GM19395 (cell line): ENCODE results near the gene PHF5A.

Source experiments
- ATAC-seq: cut with Tn5 transposase; IDR thresholded peaks from one replicate; pipeline ENCODE4 v1.9.1; 2021; ENCODE audit warnings: mild to moderate bottlenecking, moderate library complexity; ENCODE audit not compliant: unreplicated experiment

PHF5A gene

GRCh38 chr22:41418717-41419116, 49.8 kb downstream of the PHF5A start:
- ATAC-seq = no peak

DNA sequence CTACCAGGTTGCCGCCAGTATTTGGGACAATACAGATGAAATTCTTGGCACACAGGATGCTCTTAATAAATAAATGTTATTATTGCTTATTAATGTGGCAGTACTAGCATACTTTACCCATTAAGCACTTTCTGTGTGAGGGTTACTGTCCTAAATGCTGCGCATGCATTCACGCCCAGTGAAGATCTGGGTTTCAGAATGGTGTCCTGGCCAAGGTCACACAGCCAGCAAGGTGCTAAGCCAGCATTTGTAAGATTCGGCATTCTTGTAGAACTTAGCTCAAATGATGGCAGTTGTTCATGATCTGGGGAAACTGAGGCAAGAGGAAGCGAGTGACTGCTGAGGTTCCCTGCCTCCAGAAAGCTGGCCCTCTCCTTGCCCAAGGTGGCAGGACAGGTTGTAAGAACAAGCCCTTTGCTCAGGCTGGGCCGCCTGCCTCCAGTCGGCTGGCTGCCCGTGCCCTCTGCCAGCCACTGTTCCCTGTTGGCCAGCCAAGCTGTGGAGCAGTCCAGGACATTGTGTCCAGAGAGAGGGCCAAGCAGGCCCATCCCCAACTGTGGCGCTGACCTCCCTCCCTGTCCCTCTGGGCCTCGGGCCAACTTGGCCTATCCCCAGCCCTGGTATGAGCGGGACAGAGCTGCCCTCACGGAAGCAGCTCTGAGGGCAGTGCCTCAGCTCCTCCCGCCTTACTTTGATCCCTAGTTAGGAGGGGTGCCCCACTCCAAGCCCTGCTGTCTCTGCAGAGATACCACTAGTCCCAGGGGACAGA, 50.7 kb downstream of the PHF5A start:
- ATAC-seq = no peak

DNA sequence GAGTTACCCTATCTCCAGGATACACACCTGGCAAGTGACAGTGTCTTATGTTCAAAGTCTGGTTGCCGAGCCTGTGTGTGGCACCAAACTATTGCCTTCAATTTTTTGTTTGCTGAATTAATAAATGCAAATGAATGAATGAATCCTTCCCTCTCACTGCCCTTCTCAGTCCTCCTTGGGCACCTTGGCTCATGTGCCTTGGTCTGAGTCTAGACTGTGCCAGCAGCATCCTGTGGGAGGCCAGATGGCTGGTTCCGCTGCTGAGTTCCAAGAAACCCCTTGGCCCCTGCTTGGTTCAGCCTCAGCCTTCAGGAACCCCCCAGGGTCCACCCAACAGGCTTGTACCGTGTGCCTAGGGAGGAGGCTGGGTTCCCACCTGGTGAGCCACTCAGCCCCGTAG, 52.9 kb downstream of the PHF5A start:
- ATAC-seq = no peak

- ATAC-seq = no peak
Observed at GRCh38 chr22:41411021-41411851, 57.3 kb downstream of the PHF5A start.

DNA sequence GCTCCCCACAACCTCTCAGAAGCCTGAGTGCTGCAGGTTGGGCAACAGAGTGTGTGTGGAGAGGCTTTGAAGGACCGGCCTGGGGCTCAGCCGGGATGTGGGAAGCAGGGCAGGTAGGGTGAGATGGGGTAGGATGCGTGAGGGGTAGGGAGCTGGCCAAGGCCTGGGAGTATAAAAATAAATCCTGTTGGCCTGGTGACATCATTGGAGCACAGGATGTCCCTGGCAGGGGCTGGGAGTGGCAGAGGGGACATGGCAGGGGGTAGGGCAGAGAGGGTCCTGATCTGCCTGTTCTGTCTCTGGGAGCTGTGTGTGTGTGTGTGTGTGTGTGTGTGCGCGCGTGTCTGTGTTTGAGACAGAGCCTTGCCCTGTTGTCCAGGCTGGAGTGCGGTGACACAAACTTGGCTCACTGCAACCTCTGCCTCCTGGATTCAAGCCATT, 58.2 kb downstream of the PHF5A start:
- no peak for ATAC-seq
